Bronchial smooth muscle cell (primary cell): ENCODE measurements around the gene FGD4. TPM values are rescaled to one million over a fixed set of nuclear protein-coding genes. Genes with fewer than 3 reads are reported as not detected.

Source experiments
- total RNA-seq: library from RNA; depleted of rRNA; stranded (reverse); fragments of >200 nt; gene quantifications from 2 replicates; pipeline ENCODE4 v1.2.1, GENCODE V29; 2014

Gene FGD4
- total RNA-seq: 5.2 and 13.7 TPM in 2 replicates

GRCh38 chr12:32399370-32400113, at the start of gene FGD4:
TSS of gene FGD4 (plus strand) at chr12:32399558.

GRCh38 chr12:32679091-32679919, 279.9 kb downstream of the FGD4 start, which contains the start of gene DNM1L:
TSS of gene DNM1L (plus strand) at chr12:32679301. CDS start at chr12:32679364, 63 bp downstream.

